ENCODE measurements around the gene ZHX3. TPM values are rescaled to one million over a fixed set of nuclear protein-coding genes. Genes with fewer than 3 reads are reported as not detected.

The ZHX3 gene
- total and polyA plus RNA-seq, 10 of the 15 experiments (the other 5 are each of a cell fraction or from before 2014, with no cell fraction given), result 1.3 to 14.0 (median 5.0) TPM

- TF ChIP-seq IKZF2 (IDR thresholded peaks at IDR 0.05) (peak; percentile 83 to 91), CHD1 (IDR thresholded peaks at IDR 0.05; ENCODE audit: low read depth, low read length) (peak; percentile 93; the same call in 1 of the 2 replicates), RB1 (IDR thresholded peaks at IDR 0.05; ENCODE audit: borderline replicate concordance) (no peak), TAF1 (IDR thresholded peaks at IDR 0.05; ENCODE audit: borderline replicate concordance, low read depth, low read length) (no peak), NRF1 (conservative IDR thresholded peaks at IDR 0.05; ENCODE audit: low read depth, low read length) (no peak; the same call in 1 of the 2 replicates), EGR1 (IDR thresholded peaks at IDR 0.05; ENCODE audit: borderline replicate concordance in 1 of 2, low read depth in 2 of 2, low read length in 2 of 2) (peak; percentile 81 to 98), ELK1 (IDR thresholded peaks at IDR 0.05; ENCODE audit: low read depth, low read length) (no peak), EED (IDR thresholded peaks at IDR 0.05; ENCODE audit: low read depth) (peak; percentile 74), HDAC6 (IDR thresholded peaks at IDR 0.05; ENCODE audit: unreplicated experiment) (no peak), DPF2 (IDR thresholded peaks at IDR 0.05) (peak; percentile 95), TCF12 (IDR thresholded peaks at IDR 0.05; ENCODE audit: low read depth, low read length) (peak; percentile 96), ATF7 (IDR thresholded peaks at IDR 0.05; ENCODE audit: low read depth) (peak; percentile 99), YBX1 (IDR thresholded peaks at IDR 0.05) (no peak), MTA3 (IDR thresholded peaks at IDR 0.05; ENCODE audit: borderline replicate concordance, low read length) (no peak), FOS (IDR thresholded peaks at IDR 0.05; ENCODE audit: borderline replicate concordance, extremely low read depth, insufficient read length) (no peak), TCF3 (IDR thresholded peaks at IDR 0.05; ENCODE audit: borderline replicate concordance, insufficient read depth, low read depth, low read length) (peak; percentile 86), ZNF384 (IDR thresholded peaks at IDR 0.05; ENCODE audit: borderline replicate concordance, low read depth, low read length) (no peak), E4F1 (IDR thresholded peaks at IDR 0.05; ENCODE audit: borderline replicate concordance, partially characterized antibody) (no peak), EP300 (IDR thresholded peaks at IDR 0.05; ENCODE audit: borderline replicate concordance in 1 of 2, control insufficient read depth in 1 of 2, low read depth in 2 of 2, low read length in 2 of 2) (peak; percentile 91 to 92; a peak in 3 of 4 replicates), HCFC1 (IDR thresholded peaks at IDR 0.05; ENCODE audit: low read length) (peak; percentile 36; the same call in 1 of the 2 replicates), SIN3A (IDR thresholded peaks at IDR 0.05; ENCODE audit: low read depth, low read length) (peak; percentile 85), ETV6 (conservative IDR thresholded peaks at IDR 0.05 in 1 of 2, IDR thresholded peaks at IDR 0.05 in 1 of 2; ENCODE audit: borderline replicate concordance in 1 of 2, low read depth in 1 of 2) (0 out of 4 replicates have a peak, but pooled peaks of 1 of the 2 experiments have one; percentile 22), ZNF687 (IDR thresholded peaks at IDR 0.05) (peak; percentile 99)
Observed at GRCh38 chr20:41133709-41134361, 183.7 kb downstream of the ZHX3 start (continued).
